Left lung (tissue), 10 donors: ENCODE results near the gene CEP162. TPM values are rescaled to one million over a fixed set of nuclear protein-coding genes. Genes with fewer than 3 reads are reported as not detected.

Experiments
- ATAC-seq: fragments of 200-7000 bp; cut with Tn5 transposase; one replicate; pipeline ENCODE4 v1.9.1; 2020; ENCODE audit warnings: moderate library complexity
- DNase-seq, 4 donors: peaks; one replicate each; pipeline ENCODE4 v3.0.0-alpha.2; 2013 to 2020
- H3K27ac ChIP-seq, 2 donors: fragments of 200-600 bp; sonication (generic) in 1 of 2; one replicate each; pipeline versions ENCODE4 v1.5.0 to v1.8.0; 2020 to 2021
- H3K27me3 ChIP-seq, 2 donors: fragments of 200-600 bp; sonication (generic) in 1 of 2; one replicate each; pipeline versions ENCODE4 v1.5.0 to v1.8.0; 2020 to 2021
- H3K36me3 ChIP-seq, 2 donors: fragments of 200-600 bp; sonication (generic) in 1 of 2; one replicate each; pipeline versions ENCODE4 v1.5.0 to v1.8.0; 2020 to 2021
- H3K4me1 ChIP-seq, 2 donors: fragments of 200-600 bp; one replicate each; pipeline ENCODE4 v1.8.0; 2021
- H3K4me3 ChIP-seq, 2 donors: fragments of 200-600 bp; sonication (generic) in 1 of 2; one replicate each; pipeline versions ENCODE4 v1.5.0 to v1.8.0; 2020 to 2021; ENCODE audit warnings: mild to moderate bottlenecking in 1 of 2
- H3K9me3 ChIP-seq, 2 donors: fragments of 200-600 bp; sonication (generic) in 1 of 2; one replicate each; pipeline versions ENCODE4 v1.5.0 to v1.8.0; 2020 to 2021
- intact Hi-C, 2 donors: fragments of 100-400 bp; cut with DNase I; formaldehyde crosslinking; loops; one replicate each; pipeline versions ENCODE4 v1.11.2 to v1.14.2; 2022
- polyA plus RNA-seq, 6 donors: library from polyadenylated mRNA; unstranded; fragments of 120-200 nt; gene quantifications; one replicate each; pipeline ENCODE4 v1.2.1, GENCODE V29; 2013; ENCODE audit not compliant: insufficient read length in 6 of 6
- total RNA-seq, 2 donors: library from RNA; stranded (reverse); fragmentation: NEBNext Ultra II Directional; extraction: Animal tissue kit (Norgen Biotek cat#: 25700); gene quantifications; one replicate each; pipeline ENCODE4 v1.2.1, GENCODE V29; 2021
- TF ChIP-seq, protein P1 (sequence below), 2 donors: fragments of 200-600 bp; sonication (generic) in 1 of 2; IDR thresholded peaks; one replicate each; pipeline versions ENCODE4 v1.5.0 to v1.8.0; 2021; ENCODE audit warnings: antibody characterized with exemption in 2 of 2
- donor health status: DM: no; HTN: yes; CAD: no.
- donor health status: DM: no; HTN: no; CAD: no.

CEP162 gene
- total and polyA plus RNA-seq, 8 donors = 9.7 to 26.4 (median 19.3) TPM

DNA sequence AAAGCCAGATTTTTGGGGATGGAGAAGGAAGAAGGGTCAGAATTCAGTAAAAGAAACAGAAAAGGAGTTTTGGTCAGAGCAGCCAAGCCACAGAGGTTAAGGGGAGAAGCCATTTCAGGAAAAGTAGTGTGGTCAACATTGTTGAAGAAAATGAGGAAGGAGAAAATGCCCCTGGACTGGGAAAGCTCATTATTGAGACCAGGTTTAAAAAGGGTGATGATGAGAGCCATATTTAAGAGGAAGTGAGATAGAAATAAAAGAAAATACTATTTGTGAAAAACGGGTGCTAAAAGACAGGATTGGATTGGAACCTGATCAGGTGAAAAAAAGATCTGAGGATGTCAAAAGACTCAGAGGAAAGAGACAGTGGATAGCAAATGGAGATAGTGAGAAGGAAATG is 75.8 kb downstream of the CEP162 start:
- DNase-seq (no peak), ATAC-seq (no peak)
- no peaks in the 10 kb centered on the region for H3K9me3 ChIP-seq
- no peak overlapping the region for H3K27ac ChIP-seq
- TF ChIP-seq, protein P1, sequence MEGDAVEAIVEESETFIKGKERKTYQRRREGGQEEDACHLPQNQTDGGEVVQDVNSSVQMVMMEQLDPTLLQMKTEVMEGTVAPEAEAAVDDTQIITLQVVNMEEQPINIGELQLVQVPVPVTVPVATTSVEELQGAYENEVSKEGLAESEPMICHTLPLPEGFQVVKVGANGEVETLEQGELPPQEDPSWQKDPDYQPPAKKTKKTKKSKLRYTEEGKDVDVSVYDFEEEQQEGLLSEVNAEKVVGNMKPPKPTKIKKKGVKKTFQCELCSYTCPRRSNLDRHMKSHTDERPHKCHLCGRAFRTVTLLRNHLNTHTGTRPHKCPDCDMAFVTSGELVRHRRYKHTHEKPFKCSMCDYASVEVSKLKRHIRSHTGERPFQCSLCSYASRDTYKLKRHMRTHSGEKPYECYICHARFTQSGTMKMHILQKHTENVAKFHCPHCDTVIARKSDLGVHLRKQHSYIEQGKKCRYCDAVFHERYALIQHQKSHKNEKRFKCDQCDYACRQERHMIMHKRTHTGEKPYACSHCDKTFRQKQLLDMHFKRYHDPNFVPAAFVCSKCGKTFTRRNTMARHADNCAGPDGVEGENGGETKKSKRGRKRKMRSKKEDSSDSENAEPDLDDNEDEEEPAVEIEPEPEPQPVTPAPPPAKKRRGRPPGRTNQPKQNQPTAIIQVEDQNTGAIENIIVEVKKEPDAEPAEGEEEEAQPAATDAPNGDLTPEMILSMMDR (IDR thresholded peaks at IDR 0.05) = no peak
- intact Hi-C loops = no loop called here
- H3K27me3 ChIP-seq = no peaks in the 10 kb centered on the region
- H3K36me3 ChIP-seq = peaks cover 0 to 42% of the 10 kb centered on the region in 2 donors
- H3K4me1 ChIP-seq = no peaks in the 10 kb centered on the region
- no peak overlapping the region for H3K4me3 ChIP-seq

DNA sequence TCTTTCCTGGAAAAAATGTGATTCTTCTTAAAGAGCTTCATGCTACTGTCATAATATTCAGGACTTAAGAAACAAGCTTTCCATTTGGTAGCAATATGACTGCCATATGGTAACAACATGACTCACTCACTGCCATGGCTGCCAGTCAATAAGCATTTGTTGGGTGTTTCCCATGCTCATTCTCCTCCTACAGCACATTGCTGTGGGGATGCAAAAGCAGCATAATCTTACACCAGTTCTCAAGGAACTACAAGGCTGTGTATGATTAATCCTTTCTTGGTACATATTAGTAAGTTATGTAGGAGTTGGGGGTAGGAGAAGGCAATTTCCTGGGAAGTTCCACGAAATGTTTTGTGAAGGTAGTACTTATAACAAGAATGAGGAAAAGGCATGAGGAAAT is 76.7 kb downstream of the CEP162 start:
- DNase-seq (no peak), ATAC-seq (no peak)
- Histone ChIP-seq H3K27me3 (no peaks in the 10 kb centered on the region), H3K27ac (no peak overlapping the region), H3K4me1 (no peaks in the 10 kb centered on the region), H3K9me3 (no peaks in the 10 kb centered on the region), H3K4me3 (no peak overlapping the region), H3K36me3 (peaks cover 0 to 49% of the 10 kb centered on the region in 2 donors)
- intact Hi-C loops = no loop called here
- TF ChIP-seq, protein P1 (IDR thresholded peaks at IDR 0.05) = no peak

DNA sequence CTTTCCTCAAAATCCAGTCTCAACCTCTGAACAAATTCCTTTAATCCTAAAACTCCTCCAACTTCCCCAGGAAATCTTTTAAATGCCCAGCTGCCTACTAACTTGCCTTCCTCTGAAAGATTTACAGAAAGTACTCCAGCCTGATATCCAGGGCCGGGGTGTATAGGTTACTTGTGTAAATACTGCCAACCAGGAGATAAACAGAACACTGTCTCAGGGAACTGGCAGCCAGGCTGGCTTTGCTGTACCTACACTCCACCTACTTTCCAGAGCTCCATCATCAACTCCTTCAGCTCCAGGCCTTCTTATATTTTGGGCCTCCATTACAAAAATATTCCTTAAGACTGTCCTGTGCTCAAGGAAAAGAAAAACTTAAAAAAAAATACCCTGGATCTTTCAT is 85.9 kb downstream of the CEP162 start:
- Histone ChIP-seq H3K27ac (no peak overlapping the region), H3K4me1 (no peaks in the 10 kb centered on the region), H3K4me3 (no peak overlapping the region), H3K9me3 (no peaks in the 10 kb centered on the region), H3K27me3 (no peaks in the 10 kb centered on the region), H3K36me3 (peaks cover 0 to 34% of the 10 kb centered on the region in 2 donors)
- TF ChIP-seq, protein P1 (IDR thresholded peaks at IDR 0.05) = no peak
- DNase-seq = no peak
- intact Hi-C loops = no loop called here
- no peak for ATAC-seq

DNA sequence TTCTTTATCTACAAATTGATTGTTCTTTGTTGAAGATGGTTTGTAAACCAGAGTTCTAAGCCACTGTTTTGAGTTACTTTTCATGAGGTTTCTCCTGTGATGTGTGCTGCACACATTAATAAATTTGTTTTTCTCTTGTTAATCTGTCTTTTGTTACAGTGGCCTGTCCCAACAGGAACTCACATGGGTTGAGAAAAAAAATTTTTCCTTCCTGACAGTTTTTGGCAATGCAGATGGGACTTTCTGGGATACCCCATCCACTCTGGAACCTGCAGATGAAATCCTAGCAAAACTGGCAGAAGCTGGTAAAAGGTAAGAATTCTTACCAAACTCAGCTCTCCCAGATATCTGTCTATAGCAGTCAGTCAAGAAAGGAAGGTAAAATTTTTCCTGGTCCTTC is 88.1 kb downstream of the CEP162 start:
- Histone ChIP-seq H3K4me3 (no peak overlapping the region), H3K4me1 (no peaks in the 10 kb centered on the region), H3K27ac (no peak overlapping the region), H3K36me3 (peaks cover 0 to 32% of the 10 kb centered on the region in 2 donors), H3K27me3 (no peaks in the 10 kb centered on the region), H3K9me3 (peaks cover 0 to under 1% of the 10 kb centered on the region in 2 donors)
- intact Hi-C loops = no loop called here
- TF ChIP-seq, protein P1 (IDR thresholded peaks at IDR 0.05) = no peak
- ATAC-seq (no peak), DNase-seq (no peak)

DNA sequence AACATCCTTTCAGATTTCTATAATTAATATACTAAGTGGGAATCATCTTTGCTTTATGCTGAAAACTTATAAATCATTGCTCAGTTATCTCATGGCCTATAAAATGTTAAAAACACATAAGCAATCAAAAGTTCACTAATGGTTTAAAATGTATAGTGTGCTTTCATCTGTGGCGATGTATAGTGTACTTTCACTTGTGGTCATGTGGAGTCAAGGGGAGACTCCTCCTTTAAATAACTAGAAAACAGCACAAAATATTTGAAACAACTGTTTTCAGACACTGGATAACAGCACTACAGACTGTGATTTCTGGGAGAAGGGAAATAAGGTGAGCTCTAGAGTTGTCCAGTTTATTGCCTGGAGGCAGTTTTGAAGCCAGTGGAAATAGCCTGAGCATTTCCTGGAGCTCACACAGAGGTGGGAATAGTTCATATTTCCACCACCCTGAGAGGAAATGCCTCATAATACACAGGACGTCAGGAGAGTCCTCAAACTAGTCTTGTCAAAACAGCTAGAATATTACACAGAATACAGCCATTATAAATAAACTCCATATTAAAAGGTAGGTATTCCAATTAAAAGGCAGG is 89.4 kb downstream of the CEP162 start:
- H3K27ac ChIP-seq = no peak overlapping the region
- TF ChIP-seq, protein P1 (IDR thresholded peaks at IDR 0.05) = no peak
- intact Hi-C loops = no loop called here
- no peak for ATAC-seq
- H3K4me3 ChIP-seq = no peak overlapping the region
- DNase-seq = peak in 1 of 4 donors; percentile 5
- H3K4me1 ChIP-seq = no peaks in the 10 kb centered on the region
- H3K27me3 ChIP-seq = no peaks in the 10 kb centered on the region
- peaks cover 0 to 12% of the 10 kb centered on the region in 2 donors for H3K9me3 ChIP-seq
- H3K36me3 ChIP-seq = peaks cover 0 to 39% of the 10 kb centered on the region in 2 donors
